ENCODE data around the gene CADM1.

GRCh38 chr11:115167456-115167855, 336.8 kb downstream of the CADM1 start:
- TF ChIP-seq CTCF (conservative IDR thresholded peaks at IDR 0.05 in 1 of 2, IDR thresholded peaks at IDR 0.05 in 1 of 2; ENCODE audit: low read depth in 1 of 2, low read length in 2 of 2) (no peak), EZH2 (IDR thresholded peaks at IDR 0.05; ENCODE audit: low read length, missing control alignments) (no peak)
